Stomach (tissue), 4 donors: Measurements from ENCODE around the gene CARMIL3.
"Not testable (repeated sequence)": the region's sequence is repeated elsewhere in the genome, so short reads cannot be mapped to it uniquely, and the experiment has no call there.

Experiments used
- POLR2A ChIP-seq, 4 donors: fragments of 450-650 bp; IDR thresholded peaks; one replicate each; pipeline ENCODE4 v1.6.1; 2016; ENCODE audit warnings: antibody characterized with exemption in 4 of 4, control low read depth in 2 of 4, mild to moderate bottlenecking in 1 of 4, moderate library complexity in 1 of 4
- TF ChIP-seq, protein P1 (sequence below), 7 experiments: fragments of 450-650 bp in 4 of 7; fragments of 200-600 bp in 3 of 7; sonication (generic) in 3 of 7; IDR thresholded peaks; one replicate each; pipeline ENCODE4 v1.5.1; 2016 to 2019; ENCODE audit warnings: antibody characterized with exemption in 7 of 7, control low read depth in 2 of 7, mild to moderate bottlenecking in 1 of 7

DNA sequence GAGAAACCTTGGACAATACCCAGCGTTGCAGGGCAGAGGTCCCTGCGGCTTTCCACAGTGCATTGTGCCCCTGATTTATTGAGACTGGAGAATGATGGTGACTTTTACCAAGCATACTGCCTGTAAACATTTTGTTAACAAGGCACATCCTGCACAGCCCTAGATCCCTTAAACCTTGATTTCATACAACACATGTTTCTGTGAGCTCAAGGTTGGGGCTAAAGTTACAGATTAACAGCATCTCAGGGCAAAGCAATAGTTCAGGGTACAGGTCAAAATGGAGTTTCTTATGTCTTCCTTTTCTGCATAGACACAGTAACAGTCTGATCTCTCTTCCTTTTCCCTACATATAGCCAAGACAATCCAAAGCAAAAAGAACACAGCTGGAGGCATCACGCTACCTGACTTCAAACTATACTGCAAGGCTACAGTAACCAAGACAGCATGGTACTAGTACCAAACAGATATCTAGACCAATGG, 26.8 kb upstream of the CARMIL3 start:
- TF ChIP-seq, protein P1, sequence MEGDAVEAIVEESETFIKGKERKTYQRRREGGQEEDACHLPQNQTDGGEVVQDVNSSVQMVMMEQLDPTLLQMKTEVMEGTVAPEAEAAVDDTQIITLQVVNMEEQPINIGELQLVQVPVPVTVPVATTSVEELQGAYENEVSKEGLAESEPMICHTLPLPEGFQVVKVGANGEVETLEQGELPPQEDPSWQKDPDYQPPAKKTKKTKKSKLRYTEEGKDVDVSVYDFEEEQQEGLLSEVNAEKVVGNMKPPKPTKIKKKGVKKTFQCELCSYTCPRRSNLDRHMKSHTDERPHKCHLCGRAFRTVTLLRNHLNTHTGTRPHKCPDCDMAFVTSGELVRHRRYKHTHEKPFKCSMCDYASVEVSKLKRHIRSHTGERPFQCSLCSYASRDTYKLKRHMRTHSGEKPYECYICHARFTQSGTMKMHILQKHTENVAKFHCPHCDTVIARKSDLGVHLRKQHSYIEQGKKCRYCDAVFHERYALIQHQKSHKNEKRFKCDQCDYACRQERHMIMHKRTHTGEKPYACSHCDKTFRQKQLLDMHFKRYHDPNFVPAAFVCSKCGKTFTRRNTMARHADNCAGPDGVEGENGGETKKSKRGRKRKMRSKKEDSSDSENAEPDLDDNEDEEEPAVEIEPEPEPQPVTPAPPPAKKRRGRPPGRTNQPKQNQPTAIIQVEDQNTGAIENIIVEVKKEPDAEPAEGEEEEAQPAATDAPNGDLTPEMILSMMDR (IDR thresholded peaks at IDR 0.05): not testable (repeated sequence)
- TF ChIP-seq POLR2A (IDR thresholded peaks at IDR 0.05): not testable (repeated sequence)
